Gastrocnemius medialis (tissue), 4 donors: ENCODE results near the gene MNAT1.

Source experiments
- POLR2A ChIP-seq, 2 donors: fragments of 450-650 bp; IDR thresholded peaks; one replicate each; pipeline ENCODE4 v1.6.1; 2017; ENCODE audit warnings: antibody characterized with exemption in 2 of 2, mild to moderate bottlenecking in 2 of 2, moderate library complexity in 2 of 2
- TF ChIP-seq, protein P1 (sequence below), 5 experiments: fragments of 450-650 bp in 3 of 5; fragments of 200-600 bp in 2 of 5; sonication (generic) in 2 of 5; IDR thresholded peaks in 4 of 5; conservative IDR thresholded peaks in 1 of 5; 1 replicate in 4 of 5; 2 replicates in 1 of 5; pipeline ENCODE4 v1.5.1; 2016 to 2019; ENCODE audit warnings: antibody characterized with exemption in 5 of 5, mild to moderate bottlenecking in 3 of 5, moderate library complexity in 3 of 5

GRCh38 chr14:60984196-60984595, 249.6 kb downstream of the MNAT1 start:
- TF ChIP-seq, protein P1, sequence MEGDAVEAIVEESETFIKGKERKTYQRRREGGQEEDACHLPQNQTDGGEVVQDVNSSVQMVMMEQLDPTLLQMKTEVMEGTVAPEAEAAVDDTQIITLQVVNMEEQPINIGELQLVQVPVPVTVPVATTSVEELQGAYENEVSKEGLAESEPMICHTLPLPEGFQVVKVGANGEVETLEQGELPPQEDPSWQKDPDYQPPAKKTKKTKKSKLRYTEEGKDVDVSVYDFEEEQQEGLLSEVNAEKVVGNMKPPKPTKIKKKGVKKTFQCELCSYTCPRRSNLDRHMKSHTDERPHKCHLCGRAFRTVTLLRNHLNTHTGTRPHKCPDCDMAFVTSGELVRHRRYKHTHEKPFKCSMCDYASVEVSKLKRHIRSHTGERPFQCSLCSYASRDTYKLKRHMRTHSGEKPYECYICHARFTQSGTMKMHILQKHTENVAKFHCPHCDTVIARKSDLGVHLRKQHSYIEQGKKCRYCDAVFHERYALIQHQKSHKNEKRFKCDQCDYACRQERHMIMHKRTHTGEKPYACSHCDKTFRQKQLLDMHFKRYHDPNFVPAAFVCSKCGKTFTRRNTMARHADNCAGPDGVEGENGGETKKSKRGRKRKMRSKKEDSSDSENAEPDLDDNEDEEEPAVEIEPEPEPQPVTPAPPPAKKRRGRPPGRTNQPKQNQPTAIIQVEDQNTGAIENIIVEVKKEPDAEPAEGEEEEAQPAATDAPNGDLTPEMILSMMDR (IDR thresholded peaks at IDR 0.05 in 4 of 5, conservative IDR thresholded peaks at IDR 0.05 in 1 of 5): no peak
- TF ChIP-seq POLR2A (IDR thresholded peaks at IDR 0.05): no peak
